GM12875 (cell line): Measurements from ENCODE around the gene FBXO41.

Experiments used
- H3K4me3 ChIP-seq: one replicate; pipeline ENCODE4 v1.5.1; 2011; ENCODE audit warnings: low read depth, low read length, control low read depth
- TF ChIP-seq, protein P1 (sequence below): IDR thresholded peaks from 2 replicates; pipeline ENCODE4 v1.5.1; 2011; ENCODE audit warnings: low read depth, mild to moderate bottlenecking, control low read depth, inconsistent platforms, low read length, moderate library complexity, borderline replicate concordance; ENCODE audit not compliant: insufficient read depth

The FBXO41 gene

DNA sequence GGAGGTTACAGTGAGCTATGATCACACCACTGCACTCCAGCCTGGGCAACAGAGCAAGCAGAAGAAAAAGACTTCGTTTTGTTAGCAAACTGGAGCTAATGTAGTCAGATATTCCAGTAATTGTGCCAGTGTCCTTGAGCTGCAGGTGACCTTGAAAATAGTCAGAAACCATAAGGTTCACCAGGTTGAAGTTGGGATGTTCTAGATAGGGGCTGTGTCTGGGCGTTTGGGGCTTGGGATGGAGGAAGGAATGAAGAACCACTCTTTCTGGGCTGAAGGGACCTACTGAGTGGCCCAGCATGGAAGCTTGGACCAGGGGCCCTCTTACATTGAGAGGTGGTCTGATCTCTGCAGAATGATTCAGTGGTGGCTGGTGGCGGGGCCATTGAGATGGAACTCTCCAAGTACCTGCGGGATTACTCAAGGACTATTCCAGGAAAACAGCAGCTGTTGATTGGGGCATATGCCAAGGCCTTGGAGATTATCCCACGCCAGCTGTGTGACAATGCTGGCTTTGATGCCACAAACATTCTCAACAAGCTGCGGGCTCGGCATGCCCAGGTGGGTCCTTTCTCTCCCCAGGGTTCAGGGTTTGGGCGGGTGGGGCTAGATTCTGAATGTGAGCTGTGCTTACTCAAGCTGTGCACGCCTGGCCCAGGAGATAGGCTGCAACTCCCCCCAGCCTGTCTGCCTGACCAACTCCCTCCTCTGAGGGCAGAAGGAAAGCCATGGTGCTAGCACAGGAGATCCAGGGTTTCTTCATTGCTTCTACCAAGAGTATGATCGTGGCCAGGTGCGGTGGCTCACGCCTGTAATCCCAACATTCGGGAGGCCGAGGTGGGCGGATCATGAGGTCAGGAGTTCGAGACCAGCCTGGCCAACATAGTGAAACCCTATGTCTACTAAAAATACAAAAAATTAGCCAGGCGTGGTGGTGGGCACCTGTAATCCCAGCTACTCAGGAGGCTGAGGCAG, 33.1 kb downstream of the FBXO41 start:
- TF ChIP-seq, protein P1, sequence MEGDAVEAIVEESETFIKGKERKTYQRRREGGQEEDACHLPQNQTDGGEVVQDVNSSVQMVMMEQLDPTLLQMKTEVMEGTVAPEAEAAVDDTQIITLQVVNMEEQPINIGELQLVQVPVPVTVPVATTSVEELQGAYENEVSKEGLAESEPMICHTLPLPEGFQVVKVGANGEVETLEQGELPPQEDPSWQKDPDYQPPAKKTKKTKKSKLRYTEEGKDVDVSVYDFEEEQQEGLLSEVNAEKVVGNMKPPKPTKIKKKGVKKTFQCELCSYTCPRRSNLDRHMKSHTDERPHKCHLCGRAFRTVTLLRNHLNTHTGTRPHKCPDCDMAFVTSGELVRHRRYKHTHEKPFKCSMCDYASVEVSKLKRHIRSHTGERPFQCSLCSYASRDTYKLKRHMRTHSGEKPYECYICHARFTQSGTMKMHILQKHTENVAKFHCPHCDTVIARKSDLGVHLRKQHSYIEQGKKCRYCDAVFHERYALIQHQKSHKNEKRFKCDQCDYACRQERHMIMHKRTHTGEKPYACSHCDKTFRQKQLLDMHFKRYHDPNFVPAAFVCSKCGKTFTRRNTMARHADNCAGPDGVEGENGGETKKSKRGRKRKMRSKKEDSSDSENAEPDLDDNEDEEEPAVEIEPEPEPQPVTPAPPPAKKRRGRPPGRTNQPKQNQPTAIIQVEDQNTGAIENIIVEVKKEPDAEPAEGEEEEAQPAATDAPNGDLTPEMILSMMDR, result no peak
- H3K4me3 ChIP-seq, result no peak overlapping the region

DNA sequence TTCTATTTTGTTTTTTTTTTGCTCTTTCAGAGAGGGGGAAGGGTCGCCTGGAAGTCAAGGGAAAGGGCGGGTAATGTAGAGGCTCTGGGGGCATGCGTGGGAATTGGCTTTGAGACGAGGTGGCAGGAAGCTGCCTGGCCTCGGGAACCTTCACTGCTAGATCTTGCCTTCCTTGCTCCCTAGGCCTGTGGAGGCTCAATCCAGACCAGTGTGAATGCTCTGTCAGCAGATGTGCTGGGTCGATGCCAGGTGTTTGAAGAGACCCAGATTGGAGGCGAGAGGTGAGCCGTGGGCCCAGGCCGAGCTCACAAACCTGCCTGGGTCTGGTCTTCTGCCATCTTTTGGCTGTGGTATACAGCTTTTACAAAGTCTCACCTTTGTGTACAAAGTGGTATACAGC, 34.6 kb downstream of the FBXO41 start:
- TF ChIP-seq, protein P1, result no peak
- no peak overlapping the region for H3K4me3 ChIP-seq

DNA sequence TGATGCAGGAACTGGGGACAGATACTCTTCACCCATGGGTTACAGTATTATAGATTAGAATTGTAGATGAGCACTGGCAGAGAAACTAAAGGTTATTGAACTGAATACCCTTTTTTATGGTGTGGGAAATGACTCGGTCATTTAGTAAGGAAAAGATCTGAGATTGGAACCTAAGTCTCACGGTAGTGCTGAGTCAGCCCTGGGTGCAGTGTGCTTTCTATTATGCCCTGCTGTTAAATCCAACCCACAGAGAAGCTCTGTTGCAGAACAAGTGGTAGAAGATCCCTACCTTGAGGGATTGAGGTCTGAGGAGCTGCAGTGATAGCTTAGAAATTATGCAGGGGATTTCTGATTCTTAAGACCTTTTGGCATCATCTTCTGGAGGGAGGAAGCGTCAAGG, 37.4 kb downstream of the FBXO41 start:
- TF ChIP-seq, protein P1, result no peak
- H3K4me3 ChIP-seq, result no peak overlapping the region

DNA sequence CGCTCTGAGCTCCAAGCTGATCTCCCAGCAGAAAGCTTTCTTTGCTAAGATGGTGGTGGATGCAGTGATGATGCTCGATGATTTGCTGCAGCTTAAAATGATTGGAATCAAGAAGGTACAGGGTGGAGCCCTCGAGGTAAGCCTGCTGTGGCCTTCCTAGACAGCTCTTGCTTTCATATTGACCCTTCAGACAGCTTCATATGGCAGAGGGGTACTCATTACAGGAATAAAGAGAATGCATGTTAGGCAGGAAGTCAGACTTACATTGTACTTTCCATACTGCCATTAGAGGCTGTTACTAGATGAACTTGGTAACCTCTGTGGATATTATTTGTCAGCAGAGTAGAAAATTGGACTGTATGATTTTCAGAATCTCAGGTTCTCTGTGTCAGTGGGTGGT, 39.7 kb downstream of the FBXO41 start:
- TF ChIP-seq, protein P1, result no peak

DNA sequence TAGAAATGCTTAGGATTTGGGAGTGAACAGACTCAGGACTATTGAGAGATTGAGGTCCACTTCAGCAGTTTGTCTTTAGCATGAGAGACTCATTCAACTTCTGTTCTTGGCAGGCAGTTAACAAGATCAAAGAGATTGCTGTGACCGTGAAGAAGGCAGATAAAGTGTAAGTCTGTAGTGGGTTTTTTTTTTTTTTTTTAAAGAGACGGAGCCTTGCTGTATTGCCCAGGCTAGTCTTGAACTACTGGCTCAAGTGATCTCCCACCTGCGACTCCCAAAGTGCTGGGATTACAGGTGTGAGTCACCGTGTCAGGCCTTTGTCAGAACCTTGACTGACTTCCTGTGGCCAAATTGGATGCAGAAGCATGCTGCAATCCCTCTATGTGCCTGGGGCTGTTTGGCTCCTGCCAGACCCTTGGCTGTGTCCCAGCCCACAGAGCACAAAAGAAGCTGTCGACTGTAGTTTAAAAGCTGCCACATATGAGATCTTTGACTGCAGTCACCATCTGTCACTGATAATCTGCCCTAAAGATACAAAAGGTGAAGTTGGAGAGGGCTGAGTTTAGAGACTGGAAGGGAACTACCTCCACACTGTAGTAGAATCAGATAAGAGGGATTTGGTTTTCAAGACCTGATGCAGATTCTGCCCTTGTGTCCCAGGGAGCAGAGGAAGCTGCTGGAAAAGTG, 40.3 kb downstream of the FBXO41 start:
- H3K4me3 ChIP-seq, result no peak overlapping the region
- TF ChIP-seq, protein P1, result no peak

More for the DNA sequence above, 39.7 kb downstream of the FBXO41 start:
- H3K4me3 ChIP-seq, result no peak overlapping the region

DNA sequence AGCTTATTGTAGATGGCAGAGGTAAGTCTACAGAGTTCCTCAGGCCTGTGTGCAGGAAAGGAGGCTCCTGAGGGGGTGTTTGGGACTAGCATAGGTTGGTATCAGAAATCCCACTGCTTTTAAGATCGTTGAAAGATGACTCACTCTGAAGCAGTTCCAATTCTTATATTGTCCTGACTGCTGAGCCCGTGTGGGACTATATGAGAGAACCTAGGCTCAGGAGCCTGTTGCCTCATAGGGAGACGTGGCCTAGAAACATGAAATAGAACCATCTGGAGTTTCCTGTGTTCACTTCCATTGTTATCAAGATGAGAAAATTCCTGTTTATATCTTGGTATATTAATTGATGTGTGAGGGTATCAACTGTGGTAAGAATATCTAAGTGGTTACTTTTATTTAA, 44.5 kb downstream of the FBXO41 start:
- no peak overlapping the region for H3K4me3 ChIP-seq
- TF ChIP-seq, protein P1, result no peak
